Activated CD4-positive, alpha-beta T cell treated with anti-CD3 and anti-CD28 coated beads, Interleukin-2, amount 50 U/mL, for 48 hours (primary cell): ENCODE results near the gene WNT2.
"Not testable (repeated sequence)": the region's sequence is repeated elsewhere in the genome, so short reads cannot be mapped to it uniquely, and the experiment has no call there.

ENCODE experiments used
- DNase-seq, 2 experiments: peaks; one replicate each; pipeline ENCODE4 v3.0.0-alpha.2; 2020

Gene WNT2

GRCh38 chr7:117302396-117302795 is 20.5 kb downstream of the WNT2 start:
- no peak for DNase-seq

- not testable (repeated sequence) for DNase-seq
Measured at GRCh38 chr7:117300506-117300905, 22.4 kb downstream of the WNT2 start.

GRCh38 chr7:117297606-117298005 is 25.3 kb downstream of the WNT2 start:
- no peak for DNase-seq

- no peak for DNase-seq
Measured at GRCh38 chr7:117296066-117296465, 26.8 kb downstream of the WNT2 start.

GRCh38 chr7:117285826-117286225 is 37.0 kb downstream of the WNT2 start:
- no peak for DNase-seq

GRCh38 chr7:117284692-117285091 is 38.2 kb downstream of the WNT2 start:
- no peak for DNase-seq

GRCh38 chr7:117283779-117284178 is 39.1 kb downstream of the WNT2 start:
- DNase-seq = no peak

- DNase-seq = no peak
Measured at GRCh38 chr7:117283371-117283770, 39.5 kb downstream of the WNT2 start.

- DNase-seq = no peak
Measured at GRCh38 chr7:117282239-117282812, 40.5 kb downstream of the WNT2 start.

- DNase-seq = no peak
Measured at GRCh38 chr7:117281562-117281961, 41.3 kb downstream of the WNT2 start.

- no peak for DNase-seq
Measured at GRCh38 chr7:117279931-117280557, 42.8 kb downstream of the WNT2 start.

- no peak for DNase-seq
Measured at GRCh38 chr7:117279203-117279602, 43.7 kb downstream of the WNT2 start.

GRCh38 chr7:117278040-117278439 is 44.8 kb downstream of the WNT2 start:
- DNase-seq = no peak

GRCh38 chr7:117277576-117277975 is 45.3 kb downstream of the WNT2 start:
- no peak for DNase-seq

GRCh38 chr7:117274951-117275350 is 47.9 kb downstream of the WNT2 start:
- DNase-seq = no peak

GRCh38 chr7:117273814-117274225 is 49.0 kb downstream of the WNT2 start:
- DNase-seq = no peak

- DNase-seq = no peak
Measured at GRCh38 chr7:117273325-117273724, 49.5 kb downstream of the WNT2 start.

- no peak for DNase-seq
Measured at GRCh38 chr7:117272017-117272759, 50.7 kb downstream of the WNT2 start.

- DNase-seq = no peak
Measured at GRCh38 chr7:117271566-117271965, 51.3 kb downstream of the WNT2 start.

GRCh38 chr7:117270371-117270770 is 52.5 kb downstream of the WNT2 start:
- DNase-seq = no peak

GRCh38 chr7:117269886-117270285 is 53.0 kb downstream of the WNT2 start:
- no peak for DNase-seq

GRCh38 chr7:117269417-117269816 is 53.4 kb downstream of the WNT2 start:
- DNase-seq = no peak

GRCh38 chr7:117264716-117265115 is 58.1 kb downstream of the WNT2 start:
- DNase-seq = no peak

- no peak for DNase-seq
Measured at GRCh38 chr7:117262546-117262945, 60.3 kb downstream of the WNT2 start.
